Measurements from ENCODE around the gene CSK. TPM values are rescaled to one million over a fixed set of nuclear protein-coding genes. Genes with fewer than 3 reads are reported as not detected.
A peak's percentile ranks its signal among the peaks of the same experiment; 100 is the strongest.

The CSK gene
- total RNA-seq, 1 donor from 2014 or later: 100 TPM

DNA sequence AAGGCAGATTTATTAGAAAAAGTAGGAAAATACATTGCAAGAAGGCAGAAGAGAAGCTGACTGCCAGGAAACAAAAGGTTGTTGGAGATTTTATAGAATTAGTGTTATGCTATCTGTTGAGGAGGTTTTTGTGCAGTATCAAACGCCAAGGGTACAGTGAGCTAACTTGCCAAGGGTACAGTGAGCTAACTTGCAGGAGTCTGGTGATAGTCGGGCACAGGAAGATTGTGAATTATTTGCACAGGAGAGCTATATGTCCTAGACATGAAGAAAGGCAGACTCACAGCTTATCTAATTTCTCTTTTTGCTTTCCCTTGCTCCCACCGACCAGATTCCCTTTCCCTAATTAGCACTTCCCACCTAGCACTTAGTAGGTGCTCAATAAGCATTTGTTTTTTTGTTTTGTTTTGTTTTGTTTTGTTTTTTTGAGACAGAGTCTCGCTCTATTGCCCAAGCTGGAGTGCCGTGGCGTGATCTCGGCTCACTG lies 2.7 kb upstream of the CSK start:
- Mint-ChIP-seq H3K9me3 (ENCODE audit: unreplicated experiment) (no peaks in the 10 kb centered on the region), H3K27me3 (ENCODE audit: unreplicated experiment) (peaks cover 12% of the 10 kb centered on the region), H3K36me3 (ENCODE audit: low read depth, unreplicated experiment) (no peaks in the 10 kb centered on the region), H3K4me3 (ENCODE audit: unreplicated experiment) (no peak overlapping the region), H3K4me1 (ENCODE audit: unreplicated experiment) (peaks cover 68% of the 10 kb centered on the region), H3K27ac (ENCODE audit: unreplicated experiment) (peak overlapping the region; percentile 52)
- TF ChIP-seq CTCF (IDR thresholded peaks at IDR 0.05; ENCODE audit: unreplicated experiment): no peak
- DNase-seq (ENCODE audit: low spot score): no peak

GRCh38 chr15:74780523-74781430 lies 1.1 kb upstream of the CSK start:
- Mint-ChIP-seq H3K9me3 (ENCODE audit: unreplicated experiment) (no peaks in the 10 kb centered on the region), H3K4me3 (ENCODE audit: unreplicated experiment) (peak overlapping the region; percentile 92), H3K36me3 (ENCODE audit: low read depth, unreplicated experiment) (peaks cover 4% of the 10 kb centered on the region), H3K27ac (ENCODE audit: unreplicated experiment) (peak overlapping the region; percentile 74), H3K4me1 (ENCODE audit: unreplicated experiment) (peaks cover 70% of the 10 kb centered on the region), H3K27me3 (ENCODE audit: unreplicated experiment) (peaks cover 12% of the 10 kb centered on the region)
- TF ChIP-seq CTCF (IDR thresholded peaks at IDR 0.05; ENCODE audit: unreplicated experiment): no peak
- DNase-seq (ENCODE audit: low spot score): no peak

GRCh38 chr15:74782259-74783071 lies 585 bp downstream of the CSK start:
- Mint-ChIP-seq H3K4me3 (ENCODE audit: unreplicated experiment) (peak overlapping the region; percentile 95), H3K4me1 (ENCODE audit: unreplicated experiment) (peaks cover 57% of the 10 kb centered on the region), H3K9me3 (ENCODE audit: unreplicated experiment) (no peaks in the 10 kb centered on the region), H3K27ac (ENCODE audit: unreplicated experiment) (no peak overlapping the region), H3K36me3 (ENCODE audit: low read depth, unreplicated experiment) (peaks cover 4% of the 10 kb centered on the region), H3K27me3 (ENCODE audit: unreplicated experiment) (peaks cover 12% of the 10 kb centered on the region)
- TF ChIP-seq CTCF (IDR thresholded peaks at IDR 0.05; ENCODE audit: unreplicated experiment): no peak
- DNase-seq (ENCODE audit: low spot score): peak; percentile 53

- no peak for TF ChIP-seq CTCF (IDR thresholded peaks at IDR 0.05; ENCODE audit: unreplicated experiment)
- peak overlapping the region; percentile 24 for H3K27ac Mint-ChIP-seq (ENCODE audit: unreplicated experiment)
- no peak for DNase-seq (ENCODE audit: low spot score)
- H3K4me1 Mint-ChIP-seq (ENCODE audit: unreplicated experiment): peaks cover 57% of the 10 kb centered on the region
- peaks cover 12% of the 10 kb centered on the region for H3K27me3 Mint-ChIP-seq (ENCODE audit: unreplicated experiment)
- peak overlapping the region; percentile 95 for H3K4me3 Mint-ChIP-seq (ENCODE audit: unreplicated experiment)
- no peaks in the 10 kb centered on the region for H3K9me3 Mint-ChIP-seq (ENCODE audit: unreplicated experiment)
- H3K36me3 Mint-ChIP-seq (ENCODE audit: low read depth, unreplicated experiment): peaks cover 4% of the 10 kb centered on the region
These were observed 1.4 kb downstream of the CSK start for GRCh38 chr15:74783072-74783807.

Data from endothelial cell (in vitro differentiated cells).